HFFc6 (cell line): ENCODE measurements around the gene MATK. TPM values are rescaled to one million over a fixed set of nuclear protein-coding genes. Genes with fewer than 3 reads are reported as not detected.

ENCODE experiments used
- DNase-seq: peaks from one replicate; pipeline ENCODE4 v3.0.0-alpha.2; 2018
- H3K27ac Mint-ChIP-seq: 2 replicates; pipeline ENCODE4 v1.8.0; 2020; ENCODE audit warnings: mild to moderate bottlenecking, mixed read lengths
- H3K27me3 Mint-ChIP-seq: 2 replicates; pipeline ENCODE4 v1.8.0; 2021; ENCODE audit warnings: mild to moderate bottlenecking, moderate library complexity, mixed read lengths; ENCODE audit not compliant: insufficient read depth
- H3K36me3 Mint-ChIP-seq: 2 replicates; pipeline ENCODE4 v1.8.0; 2021; ENCODE audit warnings: low read depth, mixed read lengths
- H3K4me1 Mint-ChIP-seq: 2 replicates; pipeline ENCODE4 v1.8.0; 2020; ENCODE audit warnings: low read depth, mixed read lengths
- H3K4me3 Mint-ChIP-seq: 2 replicates; pipeline ENCODE4 v1.8.0; 2020; ENCODE audit warnings: mild to moderate bottlenecking, moderate library complexity, mixed read lengths
- H3K9me3 Mint-ChIP-seq: 2 replicates; pipeline ENCODE4 v1.8.0; 2020; ENCODE audit warnings: mild to moderate bottlenecking, mixed read lengths
- CTCF ChIP-seq: fragments of 200-600 bp; sonication (generic); IDR thresholded peaks from 2 replicates; pipeline ENCODE4 v1.5.0; 2021; ENCODE audit warnings: antibody characterized with exemption, mild to moderate bottlenecking
- total RNA-seq, 6 experiments: library from RNA; stranded (reverse); fragmentation: NEBNext Ultra II Directional; extraction: Animal tissue kit (Norgen Biotek cat#: 25700); gene quantifications; 2 replicates in 1 of 6; 3 replicates in 5 of 6; pipeline ENCODE4 v1.2.3, GENCODE V29; 2021

Gene MATK
- total RNA-seq, 6 experiments from 2014 or later: not detected

GRCh38 chr19:3771000-3771905 is 14.9 kb downstream of the MATK start:
- no peaks in the 10 kb centered on the region for H3K4me1 Mint-ChIP-seq
- no peak overlapping the region for H3K27ac Mint-ChIP-seq
- peaks cover 10% of the 10 kb centered on the region for H3K27me3 Mint-ChIP-seq
- no peak for TF ChIP-seq CTCF
- H3K4me3 Mint-ChIP-seq: no peak overlapping the region
- peaks cover 4% of the 10 kb centered on the region; the same call in 1 of the 2 replicates for H3K36me3 Mint-ChIP-seq
- DNase-seq: no peak
- no peaks in the 10 kb centered on the region for H3K9me3 Mint-ChIP-seq

GRCh38 chr19:3770136-3770999 is 15.8 kb downstream of the MATK start:
- Mint-ChIP-seq H3K27ac (no peak overlapping the region), H3K27me3 (peaks cover 10% of the 10 kb centered on the region), H3K4me3 (no peak overlapping the region), H3K4me1 (no peaks in the 10 kb centered on the region), H3K9me3 (no peaks in the 10 kb centered on the region), H3K36me3 (peaks cover 4% of the 10 kb centered on the region; the same call in 1 of the 2 replicates)
- TF ChIP-seq CTCF: no peak
- no peak for DNase-seq

GRCh38 chr19:3769494-3769893 is 16.7 kb downstream of the MATK start:
- no peak overlapping the region for H3K27ac Mint-ChIP-seq
- H3K9me3 Mint-ChIP-seq: no peaks in the 10 kb centered on the region
- TF ChIP-seq CTCF: no peak
- H3K27me3 Mint-ChIP-seq: peaks cover 7% of the 10 kb centered on the region
- DNase-seq: no peak
- H3K4me1 Mint-ChIP-seq: no peaks in the 10 kb centered on the region
- peaks cover 4% of the 10 kb centered on the region; the same call in 1 of the 2 replicates for H3K36me3 Mint-ChIP-seq
- H3K4me3 Mint-ChIP-seq: no peak overlapping the region

GRCh38 chr19:3768748-3769099 is 17.5 kb downstream of the MATK start:
- Mint-ChIP-seq H3K4me1 (no peaks in the 10 kb centered on the region), H3K27ac (no peak overlapping the region), H3K9me3 (no peaks in the 10 kb centered on the region), H3K36me3 (peaks cover 4% of the 10 kb centered on the region; the same call in 1 of the 2 replicates), H3K4me3 (no peak overlapping the region), H3K27me3 (peaks cover 2% of the 10 kb centered on the region)
- TF ChIP-seq CTCF: no peak
- no peak for DNase-seq

- Mint-ChIP-seq H3K9me3 (no peaks in the 10 kb centered on the region), H3K27me3 (no peaks in the 10 kb centered on the region; the same call in 1 of the 2 replicates), H3K4me3 (no peak overlapping the region), H3K36me3 (peaks cover 6% of the 10 kb centered on the region; the same call in 1 of the 2 replicates), H3K4me1 (peaks cover 3% of the 10 kb centered on the region), H3K27ac (no peak overlapping the region)
- DNase-seq: no peak
- no peak for TF ChIP-seq CTCF
Observed at GRCh38 chr19:3768015-3768747, 18.0 kb downstream of the MATK start.
